Testis (tissue), 3 donors: ENCODE measurements around the gene MXD1. TPM values are rescaled to one million over a fixed set of nuclear protein-coding genes. Genes with fewer than 3 reads are reported as not detected.

Experiments
- DNase-seq: peaks from one replicate; pipeline ENCODE4 v3.0.0-alpha.2; 2019
- H3K27ac ChIP-seq, 2 donors: fragments of 200-600 bp; sonication (generic); one replicate each; pipeline ENCODE4 v1.5.1; 2019
- H3K27me3 ChIP-seq: fragments of 200-600 bp; sonication (generic); one replicate; pipeline ENCODE4 v1.5.1; 2019
- H3K36me3 ChIP-seq: fragments of 200-600 bp; sonication (generic); one replicate; pipeline ENCODE4 v1.5.1; 2017; ENCODE audit warnings: low read depth; ENCODE audit errors: missing control alignments
- H3K4me1 ChIP-seq: fragments of 200-600 bp; sonication (generic); one replicate; pipeline ENCODE4 v1.5.1; 2019
- H3K4me3 ChIP-seq, 2 donors: fragments of 200-600 bp; sonication (generic); one replicate each; pipeline ENCODE4 v1.5.1; 2017 to 2019
- H3K9me3 ChIP-seq: fragments of 200-600 bp; sonication (generic); one replicate; pipeline ENCODE4 v1.5.1; 2017
- POLR2A ChIP-seq: fragments of 450-650 bp; IDR thresholded peaks from one replicate; pipeline ENCODE4 v1.6.1; 2017; ENCODE audit warnings: antibody characterized with exemption, mild to moderate bottlenecking, moderate library complexity
- WGBS, 2 donors: methylation state at CpG; one replicate each; pipeline ENCODE4 v1.1.5; 2018; 5-methylcytosine and 5-hydroxymethylcytosine counted together
- intact Hi-C: fragments of 100-400 bp; cut with DNase I; formaldehyde crosslinking; loops from one replicate; pipeline ENCODE4 v1.15.1; 2023; ENCODE audit warnings: low total_unique reads
- polyA plus RNA-seq: library from polyadenylated mRNA; stranded (reverse); fragments of 350-450 nt; fragmentation: Illumina TruSeq; extraction: RNeasy Lipid Tissue Mini Kit (QIAGEN cat#74804); gene quantifications from one replicate; pipeline ENCODE4 v1.2.3, GENCODE V29; 2014; ENCODE audit warnings: low read depth, low replicate concordance; ENCODE audit not compliant: insufficient read depth
- total RNA-seq, 2 donors: library from RNA; depleted of rRNA; stranded (reverse); fragments of >200 nt; gene quantifications; one replicate each; pipeline ENCODE4 v1.2.3, GENCODE V29; 2016
- TF ChIP-seq, protein P1 (sequence below), 3 experiments: fragments of 450-650 bp in 2 of 3; fragments of 200-600 bp in 1 of 3; sonication (generic) in 1 of 3; IDR thresholded peaks; one replicate each; pipeline ENCODE4 v1.5.1; 2016 to 2019; ENCODE audit warnings: antibody characterized with exemption in 3 of 3, mild to moderate bottlenecking in 2 of 3, moderate library complexity in 1 of 3

The MXD1 gene
- total and polyA plus RNA-seq, 3 donors from 2014 or later: 8.4 to 16.8 (median 11.0) TPM

DNA sequence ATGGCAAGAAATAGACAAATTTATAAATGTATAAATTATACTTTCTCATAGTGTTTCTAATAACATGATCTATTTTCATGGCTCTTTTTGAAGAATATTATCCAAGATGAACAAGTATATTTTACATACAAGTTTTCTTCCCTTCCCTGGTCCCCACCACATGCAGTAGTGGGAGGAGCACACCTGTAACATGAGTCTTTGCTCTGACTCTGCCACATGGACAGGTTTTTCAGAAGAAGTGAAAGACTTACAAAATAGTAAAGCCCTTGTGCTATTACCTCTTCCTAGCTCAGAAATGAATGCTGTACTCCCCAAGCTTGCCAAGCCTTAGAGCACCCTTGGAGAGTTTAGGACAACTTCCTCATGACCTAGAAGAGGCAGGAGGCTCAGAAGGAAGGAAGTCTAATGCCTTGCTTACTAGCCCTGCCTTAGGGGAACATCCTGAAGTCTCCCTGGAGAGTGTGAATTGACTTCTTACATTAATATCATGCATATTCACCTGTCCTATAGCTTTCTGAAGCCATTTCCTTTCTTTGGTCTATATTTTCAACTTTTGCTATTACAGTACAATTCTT lies 18.4 kb downstream of the MXD1 start:
- no peak for DNase-seq
- Histone ChIP-seq H3K27ac (no peak overlapping the region), H3K4me1 (no peaks in the 10 kb centered on the region), H3K36me3 (no peaks in the 10 kb centered on the region), H3K4me3 (no peak overlapping the region), H3K27me3 (no peaks in the 10 kb centered on the region), H3K9me3 (no peaks in the 10 kb centered on the region)
- no peak for TF ChIP-seq POLR2A
- TF ChIP-seq, protein P1, sequence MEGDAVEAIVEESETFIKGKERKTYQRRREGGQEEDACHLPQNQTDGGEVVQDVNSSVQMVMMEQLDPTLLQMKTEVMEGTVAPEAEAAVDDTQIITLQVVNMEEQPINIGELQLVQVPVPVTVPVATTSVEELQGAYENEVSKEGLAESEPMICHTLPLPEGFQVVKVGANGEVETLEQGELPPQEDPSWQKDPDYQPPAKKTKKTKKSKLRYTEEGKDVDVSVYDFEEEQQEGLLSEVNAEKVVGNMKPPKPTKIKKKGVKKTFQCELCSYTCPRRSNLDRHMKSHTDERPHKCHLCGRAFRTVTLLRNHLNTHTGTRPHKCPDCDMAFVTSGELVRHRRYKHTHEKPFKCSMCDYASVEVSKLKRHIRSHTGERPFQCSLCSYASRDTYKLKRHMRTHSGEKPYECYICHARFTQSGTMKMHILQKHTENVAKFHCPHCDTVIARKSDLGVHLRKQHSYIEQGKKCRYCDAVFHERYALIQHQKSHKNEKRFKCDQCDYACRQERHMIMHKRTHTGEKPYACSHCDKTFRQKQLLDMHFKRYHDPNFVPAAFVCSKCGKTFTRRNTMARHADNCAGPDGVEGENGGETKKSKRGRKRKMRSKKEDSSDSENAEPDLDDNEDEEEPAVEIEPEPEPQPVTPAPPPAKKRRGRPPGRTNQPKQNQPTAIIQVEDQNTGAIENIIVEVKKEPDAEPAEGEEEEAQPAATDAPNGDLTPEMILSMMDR (IDR thresholded peaks at IDR 0.05): no peak
- intact Hi-C loops: no loop called here

DNA sequence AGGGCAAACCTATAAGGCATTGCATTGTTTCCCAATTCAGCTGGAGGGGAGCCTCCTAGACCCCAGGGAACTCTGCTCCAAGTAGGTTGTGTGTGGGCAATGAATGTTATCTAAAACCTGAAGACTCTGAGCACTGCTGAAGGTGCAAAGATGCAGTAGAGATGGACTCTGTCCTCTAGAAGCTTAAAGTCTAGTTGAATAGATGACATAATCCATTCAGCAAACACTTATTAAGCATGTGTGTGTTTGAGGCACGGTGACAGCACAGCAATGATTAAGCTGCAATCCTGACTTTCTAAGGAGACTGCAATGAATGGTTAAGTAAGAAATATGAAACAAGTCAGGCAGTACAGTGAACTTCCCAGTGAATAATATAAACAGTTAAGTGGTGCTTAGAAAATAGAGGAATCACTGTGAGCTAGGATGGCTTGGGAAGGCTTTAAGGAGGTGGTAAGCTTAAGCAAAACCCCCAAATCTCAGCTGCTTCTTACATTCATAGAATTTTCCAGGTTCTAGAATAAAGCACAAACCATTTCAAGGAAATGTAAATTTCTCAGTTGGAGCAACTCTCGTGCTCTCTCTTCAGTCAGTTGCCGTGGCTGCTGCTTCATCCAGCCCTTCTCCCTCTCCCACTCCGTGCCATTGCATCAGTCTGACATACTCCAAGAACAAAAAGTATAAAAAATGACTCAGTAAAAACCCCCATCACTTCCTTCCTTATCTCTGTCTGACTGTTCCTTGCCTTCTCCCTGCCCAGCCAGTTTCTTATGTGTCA lies 19.1 kb downstream of the MXD1 start:
- Histone ChIP-seq H3K27me3 (no peaks in the 10 kb centered on the region), H3K27ac (no peak overlapping the region), H3K4me1 (no peaks in the 10 kb centered on the region), H3K9me3 (no peaks in the 10 kb centered on the region), H3K36me3 (no peaks in the 10 kb centered on the region), H3K4me3 (no peak overlapping the region)
- no peak for DNase-seq
- intact Hi-C loops: no loop called here
- 77 to 85% methylated on average over 4 of the region's 4 CpGs for WGBS, 2 donors
- TF ChIP-seq, protein P1 (IDR thresholded peaks at IDR 0.05): no peak
- TF ChIP-seq POLR2A: no peak

DNA sequence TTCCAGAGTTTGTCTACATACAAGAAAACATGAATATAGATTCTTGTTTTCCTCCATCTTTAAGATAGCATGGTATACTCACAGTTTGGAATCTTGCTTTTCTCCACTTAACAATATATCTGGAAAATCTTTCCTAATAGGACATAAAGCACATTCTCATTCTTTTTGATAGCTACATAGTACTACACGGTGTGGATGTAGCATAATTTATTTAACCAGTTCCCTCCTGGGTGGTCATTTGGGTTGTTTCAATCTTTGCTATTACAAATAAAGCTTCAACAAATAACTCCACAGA lies 19.7 kb downstream of the MXD1 start:
- Histone ChIP-seq H3K36me3 (no peaks in the 10 kb centered on the region), H3K27ac (no peak overlapping the region), H3K9me3 (no peaks in the 10 kb centered on the region), H3K27me3 (no peaks in the 10 kb centered on the region), H3K4me3 (no peak overlapping the region), H3K4me1 (no peaks in the 10 kb centered on the region)
- DNase-seq: no peak
- no peak for TF ChIP-seq POLR2A
- TF ChIP-seq, protein P1 (IDR thresholded peaks at IDR 0.05): no peak
- 71 to 76% methylated on average over 1 of the region's 1 CpG for whole genome bisulfite sequencing, 2 donors
- intact Hi-C loops: no loop called here

DNA sequence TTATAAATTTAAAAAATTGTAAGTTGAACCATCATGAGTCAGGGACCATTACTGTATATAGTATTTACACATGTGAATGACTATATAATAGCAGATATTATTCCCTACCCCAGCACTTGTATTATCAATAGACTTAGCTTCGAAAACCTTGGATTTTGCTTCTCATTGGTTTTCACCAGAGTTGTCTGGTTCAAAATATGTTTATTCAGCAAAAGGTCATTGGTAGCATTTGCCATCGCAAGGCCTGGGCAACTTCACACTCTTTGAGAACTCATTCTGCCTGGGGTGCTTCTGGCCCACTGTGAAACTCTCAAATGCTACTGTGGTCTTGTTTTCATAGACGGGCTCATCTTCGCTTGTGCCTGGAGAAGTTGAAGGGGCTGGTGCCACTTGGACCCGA lies 20.1 kb downstream of the MXD1 start:
- intact Hi-C loops: no loop called here
- H3K27me3 ChIP-seq: no peaks in the 10 kb centered on the region
- WGBS, 2 donors: 92 to 98% methylated on average over 5 of the region's 5 CpGs
- H3K27ac ChIP-seq: no peak overlapping the region
- H3K9me3 ChIP-seq: no peaks in the 10 kb centered on the region
- no peak for DNase-seq
- H3K36me3 ChIP-seq: no peaks in the 10 kb centered on the region
- no peak overlapping the region for H3K4me3 ChIP-seq
- no peaks in the 10 kb centered on the region for H3K4me1 ChIP-seq
- TF ChIP-seq, protein P1 (IDR thresholded peaks at IDR 0.05): no peak
- no peak for TF ChIP-seq POLR2A

DNA sequence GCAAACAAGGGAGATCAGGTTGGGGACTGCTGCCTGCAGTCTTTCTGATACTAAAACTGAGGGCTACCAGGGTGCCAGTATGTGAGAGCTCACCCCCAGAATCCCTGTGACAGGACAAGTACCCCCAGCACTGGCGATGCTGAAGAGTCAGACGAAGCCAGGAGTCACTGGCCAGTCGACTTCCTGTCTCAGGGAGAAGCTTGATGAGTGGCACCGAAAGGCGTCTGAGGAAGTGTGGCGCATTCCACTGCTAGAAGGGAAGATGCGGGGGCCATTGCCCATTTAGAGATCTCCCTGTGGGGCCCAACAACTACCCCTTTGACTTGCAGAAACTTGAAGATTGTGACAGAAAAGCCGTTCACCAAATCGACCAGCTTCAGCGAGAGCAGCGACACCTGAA lies 22.0 kb downstream of the MXD1 start:
- Histone ChIP-seq H3K27ac (no peak overlapping the region), H3K36me3 (no peaks in the 10 kb centered on the region), H3K9me3 (no peaks in the 10 kb centered on the region), H3K27me3 (no peaks in the 10 kb centered on the region), H3K4me3 (no peak overlapping the region), H3K4me1 (no peaks in the 10 kb centered on the region)
- 86 to 89% methylated on average over 8 to 11 of the region's 11 CpGs for WGBS, 2 donors
- TF ChIP-seq, protein P1 (IDR thresholded peaks at IDR 0.05): no peak
- no peak for TF ChIP-seq POLR2A
- intact Hi-C loops: no loop called here
- no peak for DNase-seq
